ENCODE results near the gene SREBF2.

GRCh38 chr22:41820447-41820846 lies 12.5 kb upstream of the SREBF2 start:
- TF ChIP-seq EZH2 (IDR thresholded peaks at IDR 0.05; ENCODE audit: borderline replicate concordance): no peak
- TF ChIP-seq CTCF (IDR thresholded peaks at IDR 0.05; ENCODE audit: poor library complexity): no peak
